GM10248 (cell line): ENCODE measurements around the gene MYBBP1A.

ENCODE experiments used
- CTCF ChIA-PET: fragments of 300-600 bp; sonication (Branson Sonifier 250); formaldehyde crosslinking; extraction: SDS; loops from one replicate; lab custom pipeline; 2021; ENCODE audit warnings: antibody characterized with exemption; lab: Yijun Ruan, JAX
- POLR2A ChIA-PET: fragments of 350-650 bp; sonication (Branson Sonifier 250); formaldehyde crosslinking; extraction: SDS; loops from one replicate; lab custom pipeline; 2020; ENCODE audit warnings: antibody characterized with exemption; lab: Yijun Ruan, JAX
- DNase-seq: peaks from one replicate; pipeline ENCODE4 v3.0.0; 2012; ENCODE audit errors: extremely low spot score
- CTCF ChIP-seq: IDR thresholded peaks from 2 replicates; pipeline ENCODE4 v1.5.1; 2012; ENCODE audit warnings: mild to moderate bottlenecking, low read depth; ENCODE audit errors: extremely low read depth, missing control alignments, control extremely low read depth

Gene MYBBP1A

GRCh38 chr17:4559139-4559791, 4.1 kb upstream of the MYBBP1A start:
- DNase-seq, result no peak
- ChIA-PET POLR2A (no interaction called here), CTCF (interaction anchor here (1.6 to 1.9 kb wide), 2 partner anchors 8 to 68 kb away, joined by 4 read pairs; no protein-coding TSS in a partner anchor)
- TF ChIP-seq CTCF, result no peak

GRCh38 chr17:4558347-4558971, 3.3 kb upstream of the MYBBP1A start:
- no peak for TF ChIP-seq CTCF
- no peak for DNase-seq
- ChIA-PET POLR2A (no interaction called here), CTCF (interaction anchor here (1.6 to 1.9 kb wide), 2 partner anchors 9 to 69 kb away, joined by 4 read pairs; no protein-coding TSS in a partner anchor)

- CTCF ChIA-PET, result interaction anchor here (1.4 to 4.7 kb wide), 2 partner anchors 9 to 152 kb away, joined by 3 to 61 read pairs; partner anchors contain the start of gene ARRB2
- TF ChIP-seq CTCF, result no peak
- POLR2A ChIA-PET, result interaction anchor here (1.2 kb wide), 1 partner anchor 232 kb away, joined by 3 read pairs; no protein-coding TSS in a partner anchor
- no peak for DNase-seq
Observed at GRCh38 chr17:4557626-4558346, 2.6 kb upstream of the MYBBP1A start.

- DNase-seq, result no peak
- TF ChIP-seq CTCF, result no peak
- CTCF ChIA-PET, result interaction anchor here (1.4 to 4.7 kb wide), 2 partner anchors 9 to 153 kb away, joined by 3 to 61 read pairs; partner anchors contain the start of gene ARRB2
- POLR2A ChIA-PET, result interaction anchor here (1.2 kb wide), 1 partner anchor 233 kb away, joined by 3 read pairs; no protein-coding TSS in a partner anchor
Observed at GRCh38 chr17:4556996-4557395, 1.8 kb upstream of the MYBBP1A start.

- TF ChIP-seq CTCF, result no peak
- no peak for DNase-seq
- POLR2A ChIA-PET, result no interaction called here
- CTCF ChIA-PET, result interaction anchor here (1.0 to 4.7 kb wide), 2 partner anchors 10 to 71 kb away, joined by 3 to 61 read pairs; no protein-coding TSS in a partner anchor
Observed at GRCh38 chr17:4555873-4556759, 932 bp upstream of the MYBBP1A start.
